H1 (cell line): ENCODE measurements around the gene PHLPP2. TPM values are rescaled to one million over a fixed set of nuclear protein-coding genes. Genes with fewer than 3 reads are reported as not detected.

Experiments used
- CTCF ChIA-PET: fragments of 300-600 bp; sonication (Branson Sonifier 250); formaldehyde crosslinking; loops from one replicate; lab custom pipeline; 2021; ENCODE audit not compliant: partially characterized antibody; lab: Charles Lee
- POLR2A ChIA-PET: fragments of 300-600 bp; sonication (Branson Sonifier 250); formaldehyde crosslinking; loops from one replicate; lab custom pipeline; 2021; ENCODE audit warnings: inconsistent platforms; ENCODE audit not compliant: partially characterized antibody; lab: Charles Lee
- DNase-seq, 2 experiments: peaks; one replicate each; pipeline versions ENCODE4 v3.0.0 to v3.0.0-alpha.2; 2010 to 2022; ENCODE audit warnings: low spot score in 2 of 2, low read depth in 1 of 2, mixed read lengths in 1 of 2
- FAIRE-seq: peaks from 2 replicates; lab custom pipeline; 2011; peaks lifted over from hg19 to GRCh38; lab: Jason Lieb, UNC
- H2AFZ ChIP-seq: 2 replicates; pipeline ENCODE4 v1.8.1; 2012; ENCODE audit warnings: low read length, inconsistent platforms
- H2AK5ac ChIP-seq: 2 replicates; pipeline ENCODE4 v1.6.1; 2013; ENCODE audit warnings: low read depth, low read length
- H2BK120ac ChIP-seq: replicated peaks from 2 replicates; pipeline ENCODE3; 2013; ENCODE audit warnings: low read depth, low read length, inconsistent platforms
- H2BK12ac ChIP-seq: 2 replicates; pipeline ENCODE4 v1.6.1; 2013; ENCODE audit warnings: low read depth, low read length
- H2BK15ac ChIP-seq: 2 replicates; pipeline ENCODE4 v1.6.1; 2013; ENCODE audit warnings: low read length
- H2BK20ac ChIP-seq: 2 replicates; pipeline ENCODE4 v1.6.1; 2013; ENCODE audit warnings: low read length
- H2BK5ac ChIP-seq: 2 replicates; pipeline ENCODE4 v1.6.1; 2013; ENCODE audit warnings: low read depth, low read length
- H3K14ac ChIP-seq: 2 replicates; pipeline ENCODE4 v1.6.1; 2013; ENCODE audit warnings: inconsistent platforms; ENCODE audit not compliant: insufficient read length
- H3K18ac ChIP-seq: 2 replicates; pipeline ENCODE4 v1.6.1; 2013; ENCODE audit warnings: low read length; ENCODE audit errors: extremely low read depth
- H3K23ac ChIP-seq: 2 replicates; pipeline ENCODE4 v1.6.1; 2013; ENCODE audit warnings: inconsistent platforms; ENCODE audit not compliant: insufficient read length
- H3K23me2 ChIP-seq: 2 replicates; pipeline ENCODE4 v1.6.1; 2013; ENCODE audit warnings: low read depth, low read length
- H3K27ac ChIP-seq: 2 replicates; pipeline ENCODE4 v1.6.1; 2011; ENCODE audit warnings: low read depth, low read length, inconsistent platforms
- H3K27me3 ChIP-seq, 4 experiments: replicated peaks in 1 of 4; 1 replicate in 1 of 4; 2 replicates in 3 of 4; pipeline versions ENCODE4 v1.6.1 to v1.8.1; 2011 to 2013; ENCODE audit warnings: low read length in 3 of 4, mild to moderate bottlenecking in 3 of 4, inconsistent platforms in 2 of 4, mixed read lengths in 2 of 4, moderate library complexity in 1 of 4; ENCODE audit not compliant: control insufficient read depth in 3 of 4, insufficient read depth in 3 of 4; ENCODE audit errors: extremely low read depth in 1 of 4
- H3K36me3 ChIP-seq, 4 experiments: 2 replicates each; pipeline versions ENCODE4 v1.6.1 to v1.8.1; 2011 to 2013; ENCODE audit warnings: mild to moderate bottlenecking in 4 of 4, low read length in 3 of 4, moderate library complexity in 2 of 4, control low read depth in 1 of 4, inconsistent platforms in 1 of 4; ENCODE audit not compliant: insufficient read depth in 4 of 4, control insufficient read depth in 2 of 4
- H3K4ac ChIP-seq: replicated peaks from 2 replicates; pipeline ENCODE3; 2013; ENCODE audit warnings: low read length, low read depth, mixed read lengths, inconsistent platforms; ENCODE audit not compliant: insufficient read length
- H3K4me1 ChIP-seq, 4 experiments: replicated peaks in 1 of 4; 1 replicate in 1 of 4; 2 replicates in 3 of 4; pipeline versions ENCODE4 v1.6.1 to v1.8.1; 2011 to 2013; ENCODE audit warnings: low read length in 3 of 4, inconsistent platforms in 2 of 4, mixed read lengths in 1 of 4; ENCODE audit not compliant: insufficient read depth in 4 of 4, control insufficient read depth in 3 of 4
- H3K4me2 ChIP-seq, 2 experiments: 2 replicates each; pipeline versions ENCODE4 v1.6.1 to v1.8.1; 2011 to 2013; ENCODE audit warnings: low read depth in 2 of 2, low read length in 2 of 2, control low read depth in 1 of 2, inconsistent platforms in 1 of 2, mild to moderate bottlenecking in 1 of 2; ENCODE audit not compliant: insufficient read depth in 1 of 2
- H3K4me3 ChIP-seq, 4 experiments: fragments of 200-600, 300-600 bp in 1 of 4; sonication (generic), shearing (Covaris generic), sonication (Bioruptor Twin) in 1 of 4; 2 replicates each; pipeline versions ENCODE4 v1.5.1 to v1.8.1; 2011 to 2016; ENCODE audit warnings: low read length in 4 of 4, low read depth in 3 of 4, control low read depth in 2 of 4, inconsistent platforms in 2 of 4, mild to moderate bottlenecking in 2 of 4, mixed read lengths in 1 of 4, moderate library complexity in 1 of 4; ENCODE audit not compliant: insufficient read depth in 2 of 4; ENCODE audit errors: extremely low read depth in 1 of 4
- H3K56ac ChIP-seq: replicated peaks from 2 replicates; pipeline ENCODE3; 2013; ENCODE audit warnings: low read depth, mild to moderate bottlenecking, mixed read lengths, low read length, inconsistent platforms; ENCODE audit not compliant: insufficient read length
- H3K79me1 ChIP-seq: 2 replicates; pipeline ENCODE4 v1.6.1; 2013; ENCODE audit warnings: low read depth, low read length, control low read depth
- H3K79me2 ChIP-seq, 2 experiments: 2 replicates each; pipeline versions ENCODE4 v1.6.1 to v1.8.1; 2012 to 2013; ENCODE audit warnings: low read length in 2 of 2, mild to moderate bottlenecking in 2 of 2, inconsistent platforms in 1 of 2; ENCODE audit not compliant: insufficient read depth in 2 of 2, control insufficient read depth in 1 of 2
- H3K9ac ChIP-seq, 4 experiments: replicated peaks in 1 of 4; 1 replicate in 1 of 4; 2 replicates in 3 of 4; pipeline versions ENCODE4 v1.6.1 to v1.8.1; 2011 to 2013; ENCODE audit warnings: low read depth in 3 of 4, low read length in 3 of 4, control low read depth in 2 of 4, mild to moderate bottlenecking in 2 of 4, moderate library complexity in 2 of 4, inconsistent platforms in 1 of 4; ENCODE audit errors: extremely low read depth in 1 of 4
- H3K9me3 ChIP-seq, 2 experiments: 2 replicates each; pipeline versions ENCODE4 v1.6.1 to v1.8.1; 2012 to 2013; ENCODE audit warnings: mild to moderate bottlenecking in 2 of 2, moderate library complexity in 2 of 2, control low read depth in 1 of 2, inconsistent platforms in 1 of 2, low read depth in 1 of 2, low read length in 1 of 2, mixed read lengths in 1 of 2; ENCODE audit not compliant: insufficient read depth in 2 of 2
- H4K20me1 ChIP-seq, 2 experiments: replicated peaks in 1 of 2; 2 replicates each; pipeline versions ENCODE3 to v1.8.1; 2011 to 2013; ENCODE audit warnings: inconsistent platforms in 2 of 2, low read length in 2 of 2, mild to moderate bottlenecking in 1 of 2; ENCODE audit not compliant: insufficient read depth in 2 of 2, control insufficient read depth in 1 of 2
- H4K5ac ChIP-seq: 2 replicates; pipeline ENCODE4 v1.6.1; 2013; ENCODE audit warnings: low read length, low read depth, mixed read lengths, inconsistent platforms; ENCODE audit not compliant: insufficient read length
- H4K8ac ChIP-seq: 2 replicates; pipeline ENCODE4 v1.8.0; 2013; ENCODE audit warnings: mild to moderate bottlenecking, moderate library complexity, low read length, inconsistent platforms; ENCODE audit not compliant: insufficient read depth; ENCODE audit errors: extremely low read depth
- H4K91ac ChIP-seq: replicated peaks from 2 replicates; pipeline ENCODE3; 2013; ENCODE audit warnings: low read length, mixed read lengths, inconsistent platforms; ENCODE audit not compliant: insufficient read length
- ATF3 ChIP-seq: IDR thresholded peaks from 2 replicates; pipeline ENCODE4 v1.6.1; 2011; ENCODE audit warnings: low read depth, mild to moderate bottlenecking, low read length; ENCODE audit not compliant: insufficient read depth
- CBX8 ChIP-seq: fragments of 300-800, 300-1000 bp; sonication (generic); IDR thresholded peaks from 2 replicates; pipeline ENCODE4 v1.7.1; 2016; ENCODE audit warnings: low read depth, low read length, borderline replicate concordance
- CHD2 ChIP-seq: IDR thresholded peaks from 2 replicates; pipeline ENCODE4 v1.6.1; 2012; ENCODE audit warnings: low read length, improper control_type of control experiment
- GABPA ChIP-seq: IDR thresholded peaks from 2 replicates; pipeline ENCODE4 v1.6.1; 2011; ENCODE audit warnings: mild to moderate bottlenecking, low read length, moderate library complexity, borderline replicate concordance; ENCODE audit not compliant: insufficient read depth
- KDM1A ChIP-seq: fragments of 200-600, 300-600 bp; sonication (generic); IDR thresholded peaks from 2 replicates; pipeline ENCODE4 v1.7.1; 2016; ENCODE audit warnings: mild to moderate bottlenecking, low read length, borderline replicate concordance
- NRF1 ChIP-seq: IDR thresholded peaks from 2 replicates; pipeline ENCODE4 v1.6.1; 2011; ENCODE audit warnings: mild to moderate bottlenecking, low read depth, low read length, improper control_type of control experiment
- POLR2A ChIP-seq, 2 experiments: IDR thresholded peaks; 1 replicate in 1 of 2; 2 replicates in 1 of 2; pipeline ENCODE4 v1.6.1; 2011; ENCODE audit warnings: low read depth in 2 of 2, low read length in 2 of 2, mild to moderate bottlenecking in 2 of 2; ENCODE audit errors: control extremely low read depth in 1 of 2
- SIRT6 ChIP-seq: IDR thresholded peaks from one replicate; pipeline ENCODE4 v1.7.1; 2012; ENCODE audit warnings: low read length, inconsistent platforms
- SP2 ChIP-seq: IDR thresholded peaks from 2 replicates; pipeline ENCODE4 v1.6.1; 2012; ENCODE audit warnings: mild to moderate bottlenecking, low read length, inconsistent platforms
- WGBS, 2 experiments: shearing (Covaris generic) in 1 of 2; methylation state at CpG; one replicate each; pipeline versions ENCODE4 v1.1.6 to v1.1.7; 2013 to 2015; ENCODE audit warnings: low lambda C conversion rate in 2 of 2, mixed read lengths in 2 of 2, inconsistent platforms in 1 of 2, low coverage in 1 of 2, missing lambda C conversion rate in 1 of 2; ENCODE audit not compliant: insufficient replicate concordance in 2 of 2, insufficient coverage in 1 of 2, insufficient read length in 1 of 2; ENCODE audit errors: extremely low coverage in 1 of 2, missing lambda C conversion rate in 1 of 2; 5-methylcytosine and 5-hydroxymethylcytosine counted together
- polyA plus RNA-seq, 7 experiments: library from polyadenylated mRNA; depleted of rRNA in 3 of 7; stranded (reverse) in 5 of 7; unstranded in 2 of 7; fragments of >200 nt in 5 of 7; fragments of 200-250 nt in 2 of 7; gene quantifications; 1 replicate in 5 of 7; 2 replicates in 1 of 7; 4 replicates in 1 of 7; pipeline versions ENCODE4 v1.2.1 to v1.2.3, GENCODE V29; 2011 to 2013; ENCODE audit warnings: missing spikeins in 2 of 7, mixed read lengths in 2 of 7
- total RNA-seq: library from RNA; stranded (reverse); fragmentation: NEBNext Ultra II Directional; extraction: Animal tissue kit (Norgen Biotek cat#: 25700); gene quantifications from 2 replicates; pipeline ENCODE4 v1.2.1, GENCODE V29; 2021

Gene PHLPP2
- total and polyA plus RNA-seq, 2 of the 8 experiments (the other 6 are each of a cell fraction or from before 2014, with no cell fraction given), result 7.3 to 12.9 TPM

- Histone ChIP-seq H4K8ac (no peak overlapping the region), H3K4me1 (no peaks in the 10 kb centered on the region), H2BK15ac (no peak overlapping the region), H3K4me2 (no peak overlapping the region), H4K20me1 (no peaks in the 10 kb centered on the region), H4K5ac (no peak overlapping the region), H3K23me2 (no peaks in the 10 kb centered on the region), H4K91ac (no peak overlapping the region), H3K27me3 (no peaks in the 10 kb centered on the region), H2BK120ac (no peak overlapping the region), H3K27ac (no peak overlapping the region), H3K56ac (no peak overlapping the region), H3K4ac (no peak overlapping the region), H2BK12ac (no peak overlapping the region), H3K79me2 (no peaks in the 10 kb centered on the region), H3K79me1 (no peaks in the 10 kb centered on the region), H2AFZ (no peak overlapping the region), H2AK5ac (no peak overlapping the region), H3K18ac (no peak overlapping the region), H3K23ac (no peak overlapping the region), H2BK5ac (no peak overlapping the region), H3K9ac (no peak overlapping the region), H3K4me3 (no peak overlapping the region), H3K9me3 (no peaks in the 10 kb centered on the region), H3K14ac (no peak overlapping the region), H3K36me3 (peaks cover 11 to 49% (median 34%) of the 10 kb centered on the region in 4 experiments; a peak in 7 of 8 replicates), H2BK20ac (no peak overlapping the region)
- FAIRE-seq (no peak), DNase-seq (no peak)
- no peak for TF ChIP-seq SP2
- no peak for TF ChIP-seq SIRT6
- no peak for TF ChIP-seq CHD2
- TF ChIP-seq ATF3, result no peak
- no peak for TF ChIP-seq KDM1A
- no peak for TF ChIP-seq NRF1
- no peak for TF ChIP-seq CBX8
- TF ChIP-seq GABPA, result no peak
- no peak for TF ChIP-seq POLR2A (IDR thresholded peaks at IDR 0.05; ENCODE audit: control extremely low read depth in 1 of 2, low read depth in 2 of 2, low read length in 2 of 2)
- CTCF ChIA-PET, result interaction anchor here (1.4 kb wide), 1 partner anchor 144 kb away, joined by 3 read pairs; no protein-coding TSS in a partner anchor
- POLR2A ChIA-PET, result no interaction called here
- WGBS, 2 experiments, result 90% methylated on average over 5 of the region's 5 CpGs; no CpG with 5 or more reads in 1 of the 2 experiments
These were observed 33.8 kb upstream of the PHLPP2 start for GRCh38 chr16:71758293-71758760.
